HG02943 (cell line): ENCODE data around the gene CTU2.

Experiments
- ATAC-seq: cut with Tn5 transposase; IDR thresholded peaks from one replicate; pipeline ENCODE4 v1.9.1; 2021; ENCODE audit warnings: mild to moderate bottlenecking, low read depth, moderate library complexity; ENCODE audit not compliant: unreplicated experiment

The CTU2 gene

DNA sequence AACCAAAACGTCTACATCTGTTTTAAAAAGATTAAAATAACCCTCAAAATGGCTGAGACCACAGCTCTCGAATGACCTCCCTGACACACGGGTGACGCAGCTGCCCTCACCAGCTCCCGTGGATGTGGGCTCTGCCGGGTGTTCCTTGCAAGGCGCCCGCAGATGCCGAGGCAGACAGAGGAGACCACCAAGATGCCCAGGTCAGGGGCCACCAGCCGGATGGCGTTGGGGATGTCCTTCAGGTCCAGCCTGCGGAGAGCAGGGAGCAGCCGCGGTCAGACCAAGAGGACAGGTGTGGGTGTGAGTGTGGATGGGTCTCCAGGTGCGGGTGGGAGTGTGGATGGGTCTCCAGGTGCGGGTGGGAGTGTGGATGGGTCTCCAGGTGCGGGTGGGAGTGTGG, 35.1 kb downstream of the CTU2 start:
- no peak for ATAC-seq

DNA sequence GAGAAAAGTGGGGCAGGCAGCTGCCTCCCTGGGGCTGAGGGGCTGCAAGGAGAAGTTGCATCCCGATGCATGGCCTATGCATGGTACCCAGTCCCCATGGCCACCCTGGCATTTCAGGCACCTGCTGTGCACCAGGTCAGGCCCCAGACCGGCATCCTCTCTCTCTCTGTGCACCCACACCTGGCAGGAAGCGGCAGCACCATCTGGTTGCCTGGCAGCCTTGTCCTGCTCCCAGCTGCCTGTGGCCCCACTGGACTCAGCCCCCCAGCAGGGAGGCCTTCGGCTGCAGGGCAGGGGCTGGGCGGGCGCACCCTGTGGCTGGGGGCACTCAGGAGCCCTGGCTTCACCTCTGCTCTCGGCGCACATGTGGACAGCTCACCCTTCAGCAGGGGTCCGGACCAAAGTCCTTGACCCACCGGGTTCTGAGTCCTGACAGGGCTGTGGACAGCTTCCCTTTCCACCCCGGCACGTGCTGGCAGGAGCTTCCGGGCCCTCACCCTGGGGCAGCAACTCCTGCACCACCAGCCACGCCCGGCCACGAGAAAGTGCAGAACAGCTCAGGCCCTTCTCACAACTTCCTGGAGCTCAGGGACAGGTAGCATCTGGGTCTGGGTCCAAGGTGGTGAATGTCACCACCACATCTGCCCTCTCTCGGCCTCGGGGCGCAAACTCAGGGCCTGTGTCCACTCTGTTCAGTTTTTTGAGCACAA, 36.7 kb downstream of the CTU2 start:
- no peak for ATAC-seq

DNA sequence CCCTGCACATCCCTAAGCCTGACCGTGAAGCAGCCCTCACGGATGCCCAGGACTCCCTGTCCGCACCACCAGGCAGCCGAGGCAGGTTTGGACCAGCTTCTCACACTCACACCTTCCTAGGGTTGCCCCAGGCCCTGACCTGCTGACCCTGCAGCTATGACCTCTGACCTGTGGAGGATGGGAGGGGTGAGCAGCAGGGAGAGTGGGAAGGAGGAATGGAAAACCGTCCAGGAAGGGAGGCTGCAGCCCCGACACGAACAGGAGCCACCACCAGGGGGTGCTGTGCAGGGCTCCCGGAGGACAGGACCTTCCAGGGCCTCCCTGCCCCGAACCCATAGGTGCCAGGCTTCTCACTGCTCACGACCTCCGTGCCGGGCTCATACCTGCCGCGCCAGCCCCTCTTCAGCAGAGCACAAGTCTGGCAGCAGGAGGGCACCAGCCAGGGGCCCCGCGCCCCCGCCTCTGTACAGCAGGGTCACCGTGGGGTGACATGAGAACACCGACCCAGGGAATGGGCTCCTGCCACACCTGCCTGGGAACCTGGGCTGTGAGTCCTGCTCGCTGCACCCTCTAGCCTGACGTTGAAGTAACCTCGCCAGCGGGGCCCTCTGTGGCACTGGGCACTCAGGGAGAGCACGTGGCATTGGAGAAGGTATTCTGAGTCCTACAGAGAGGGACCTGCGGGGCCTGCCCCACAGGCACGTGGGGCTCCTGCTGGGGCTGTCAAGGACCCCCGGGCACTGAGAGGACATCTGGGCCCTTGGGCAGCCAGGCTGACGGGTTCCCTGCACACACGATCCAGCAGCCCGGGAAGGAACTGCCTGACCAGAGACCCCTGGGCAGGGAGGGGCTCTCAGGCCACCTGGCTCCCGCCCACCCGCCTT, 37.6 kb downstream of the CTU2 start:
- ATAC-seq: no peak

DNA sequence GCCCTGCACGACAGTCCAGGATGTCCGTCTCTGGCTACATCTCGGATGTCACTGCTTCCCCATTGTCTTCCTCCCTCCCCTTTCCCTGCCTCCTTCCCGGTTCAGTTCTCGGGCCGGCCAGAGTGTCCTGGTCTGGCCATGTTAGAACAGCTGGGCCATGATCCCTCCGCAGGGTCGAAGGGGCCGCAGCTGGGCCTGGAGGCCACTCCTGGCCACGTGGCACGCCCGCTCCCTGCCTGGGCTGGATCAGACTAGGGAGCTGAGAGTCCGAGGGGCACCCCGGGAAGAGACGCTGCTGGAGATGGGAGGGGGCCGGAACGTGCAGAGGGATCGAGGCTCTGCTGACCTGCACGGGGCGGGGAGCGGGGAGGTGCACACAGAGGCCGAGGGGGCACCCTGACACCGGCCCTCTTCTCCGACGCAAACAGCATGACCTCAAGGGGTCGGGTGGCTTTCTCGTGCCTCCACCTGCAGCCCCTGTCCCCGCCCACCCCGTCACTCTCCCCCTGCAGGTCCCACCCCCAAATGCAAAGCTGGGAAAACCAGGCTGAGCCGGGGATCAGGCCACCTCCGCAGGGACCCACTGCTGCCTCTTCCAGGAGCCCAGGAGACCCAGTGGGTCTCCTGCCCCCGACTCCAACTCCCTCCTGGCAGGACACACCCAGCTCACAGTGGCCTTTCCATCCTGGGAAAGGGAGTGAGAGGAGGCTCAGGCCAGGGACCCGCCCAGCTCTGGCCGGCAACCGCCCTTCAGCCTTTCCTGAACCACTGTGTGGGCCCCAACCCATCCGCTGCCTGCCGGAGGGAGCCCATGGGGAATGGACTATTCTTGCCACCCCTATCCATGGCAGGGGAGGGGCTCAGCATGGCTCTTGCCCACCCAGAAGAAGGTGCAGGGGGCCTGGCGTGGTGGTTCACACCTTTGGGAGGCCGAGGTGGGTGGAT, 38.5 kb downstream of the CTU2 start:
- no peak for ATAC-seq

DNA sequence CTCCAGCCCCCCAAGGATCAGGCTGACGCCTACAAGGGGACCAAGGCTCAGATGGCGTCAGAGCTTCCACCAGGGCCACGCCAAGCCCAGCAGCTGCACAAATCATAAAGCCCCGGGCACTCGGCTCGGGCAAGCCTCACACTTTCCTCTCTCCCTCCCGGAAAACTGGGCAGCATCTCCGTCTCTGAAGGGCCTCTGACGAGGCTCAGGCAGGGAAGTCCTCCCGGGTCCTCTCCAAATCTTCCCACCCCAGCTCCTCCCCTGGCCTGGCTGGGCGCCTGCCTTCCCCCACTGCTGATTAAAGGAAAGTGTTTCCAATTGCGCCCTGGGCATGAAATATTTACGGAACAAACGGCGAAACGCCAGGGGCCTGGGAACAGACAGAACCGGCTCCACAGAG, 40.2 kb downstream of the CTU2 start:
- ATAC-seq: no peak

DNA sequence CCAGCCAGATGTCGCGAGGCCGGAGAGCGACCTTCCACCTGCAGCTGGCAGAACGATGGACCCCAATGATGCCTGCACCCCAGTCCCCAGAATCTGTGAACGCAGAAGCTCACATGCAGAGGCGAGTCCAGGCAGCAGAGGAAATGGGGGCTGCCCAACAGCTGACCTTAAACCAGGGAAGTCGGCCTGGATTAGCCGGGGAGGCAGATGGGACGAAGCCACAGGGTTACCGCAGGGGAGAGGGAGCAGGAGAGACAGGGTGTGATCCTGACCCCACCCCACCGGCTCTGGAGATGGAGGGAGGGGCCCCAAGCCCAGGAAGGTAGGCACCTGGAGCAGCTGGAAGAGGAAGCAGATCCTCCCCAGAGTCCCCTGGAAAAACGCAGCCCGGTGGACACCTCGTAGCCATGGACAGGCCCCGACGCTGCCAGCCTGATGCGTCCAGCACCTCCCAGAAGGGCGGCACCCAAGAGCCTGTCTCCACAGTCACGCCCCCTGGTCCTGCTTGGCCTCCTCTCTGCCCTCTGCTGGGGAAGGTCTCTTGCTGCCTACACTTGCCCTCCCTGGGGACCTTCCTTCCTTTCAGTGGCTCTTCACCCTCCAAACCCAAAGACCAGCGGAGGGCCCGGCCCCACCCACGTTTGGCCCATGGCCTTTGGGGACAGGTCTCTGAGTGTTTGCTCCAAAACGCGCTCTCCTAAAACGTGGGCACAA, 41.4 kb downstream of the CTU2 start:
- no peak for ATAC-seq

DNA sequence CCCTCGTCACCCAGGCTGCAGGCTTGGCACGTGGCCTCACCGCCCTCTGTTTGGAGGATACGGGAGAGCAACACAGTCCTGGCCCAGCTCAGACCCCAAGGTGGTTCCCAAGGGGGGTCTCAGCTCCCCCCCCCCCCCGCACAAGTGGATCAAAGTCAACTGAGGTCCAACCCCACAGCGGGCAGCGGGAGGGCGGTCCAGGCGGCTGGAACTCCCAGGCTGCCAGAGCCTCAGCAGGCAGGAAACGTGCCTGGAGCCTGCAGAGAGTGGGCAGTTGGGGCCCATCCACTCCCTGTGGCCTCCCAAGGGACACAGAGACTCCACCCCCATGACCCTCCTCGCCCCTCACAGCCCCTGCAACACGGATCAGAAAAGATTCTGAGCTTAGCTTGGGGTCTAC, 42.1 kb downstream of the CTU2 start:
- ATAC-seq: no peak

DNA sequence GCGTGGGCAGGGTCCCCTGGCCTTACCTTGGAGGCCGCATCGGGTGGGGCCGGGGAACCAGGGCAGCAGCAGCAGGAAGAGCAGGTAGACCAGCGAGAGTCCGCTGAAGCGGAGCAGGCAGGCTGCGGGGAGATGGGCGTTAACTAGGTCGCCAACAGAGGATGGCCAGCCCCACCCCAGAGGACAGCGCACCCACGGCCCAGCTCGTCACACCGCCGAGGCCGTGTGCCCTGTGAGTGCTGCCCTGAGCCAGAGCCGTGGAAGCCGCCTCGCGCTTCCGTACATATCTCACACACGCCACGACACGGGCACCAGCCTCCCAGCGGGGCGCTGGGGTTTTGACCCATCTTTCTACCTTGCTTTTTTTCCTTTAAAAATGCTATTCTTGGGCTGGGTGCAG, 43.1 kb downstream of the CTU2 start:
- no peak for ATAC-seq

DNA sequence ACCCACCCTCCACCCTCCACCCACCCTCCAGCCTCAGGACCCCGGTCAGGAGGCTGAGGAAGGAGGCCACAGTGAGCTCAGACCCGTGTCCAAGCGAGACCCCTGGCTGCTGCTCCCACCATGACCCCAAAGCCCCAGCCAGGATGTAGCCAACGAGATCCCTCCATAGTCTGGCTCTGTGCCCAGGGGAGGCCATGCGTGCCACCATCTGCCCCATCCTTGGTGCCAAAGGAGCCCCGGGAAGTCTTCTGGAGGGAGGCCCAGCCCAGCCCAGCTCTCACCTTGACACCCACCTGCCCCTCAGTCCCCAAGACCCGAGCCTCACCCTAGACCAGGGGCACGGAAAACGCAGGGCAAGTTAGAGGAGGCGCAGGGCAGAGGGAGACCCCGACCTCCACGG, 44.6 kb downstream of the CTU2 start:
- no peak for ATAC-seq

DNA sequence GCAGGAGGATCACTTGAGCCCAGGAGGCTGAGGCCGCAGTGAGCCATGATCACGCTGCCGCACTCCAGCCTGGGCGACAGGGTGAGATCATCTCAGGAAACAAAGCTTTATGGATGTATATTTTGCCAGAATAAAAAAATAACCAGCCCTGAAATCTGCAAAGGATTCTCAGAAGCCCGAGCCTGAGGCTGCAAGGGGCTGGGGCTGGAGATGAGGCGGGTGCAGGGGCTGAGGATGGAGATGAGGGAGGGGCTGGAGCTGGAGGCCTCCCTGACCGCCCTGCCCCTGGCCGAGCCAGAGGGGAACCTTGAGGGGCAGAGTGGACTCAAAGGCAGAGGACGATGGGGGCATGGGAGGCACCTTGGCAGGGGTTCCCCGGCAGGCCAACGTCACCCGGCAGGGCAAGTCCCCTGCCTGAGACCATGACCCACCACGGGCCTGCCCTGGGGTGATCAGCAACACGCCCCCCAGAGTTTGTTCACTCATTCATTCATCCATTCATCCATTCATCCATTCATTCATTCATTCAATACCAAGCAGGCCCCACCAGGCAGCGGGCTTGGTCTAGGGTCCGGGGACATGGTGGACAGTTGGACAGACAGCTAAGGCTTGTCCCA, 46.2 kb downstream of the CTU2 start:
- no peak for ATAC-seq

DNA sequence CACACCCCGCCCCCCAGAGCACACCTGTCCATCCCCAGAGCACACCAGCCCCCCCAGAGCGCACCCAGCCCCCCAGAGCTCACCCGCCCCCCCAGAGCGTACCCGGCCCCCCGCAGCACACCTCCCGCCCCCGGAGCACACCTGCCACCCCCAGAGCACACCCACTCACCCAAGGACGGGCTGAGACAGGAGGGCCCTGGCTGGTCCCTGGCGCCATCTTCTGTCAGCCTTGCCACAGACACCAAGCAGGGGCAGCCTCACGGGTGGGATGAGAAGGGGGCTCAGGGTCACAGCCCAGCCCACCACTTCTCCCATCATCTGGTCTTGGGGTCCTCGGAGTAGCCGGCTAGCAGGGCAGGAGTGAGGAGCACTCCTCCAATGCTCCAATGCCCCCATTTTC, 46.9 kb downstream of the CTU2 start:
- ATAC-seq: no peak

DNA sequence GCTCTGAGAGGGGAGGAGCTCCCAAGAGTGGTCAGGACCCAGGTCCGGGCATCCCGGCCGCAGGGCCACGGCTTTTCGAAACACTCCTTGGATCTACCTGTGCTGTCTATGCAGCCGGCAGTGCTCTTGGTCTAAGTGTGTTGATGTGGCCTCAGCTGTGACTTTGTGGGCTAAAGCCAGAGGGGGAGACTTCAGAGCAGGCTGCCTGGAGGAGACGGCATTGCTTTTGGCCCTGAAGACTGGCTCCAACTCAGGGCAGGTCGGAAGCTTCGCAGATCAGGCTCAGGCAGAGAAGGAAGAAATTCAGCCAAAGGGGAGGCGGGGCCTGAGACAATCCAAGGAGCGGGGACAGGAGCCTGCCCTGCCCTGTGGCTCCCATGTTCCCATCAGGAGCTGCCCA, 47.3 kb downstream of the CTU2 start:
- ATAC-seq: no peak

DNA sequence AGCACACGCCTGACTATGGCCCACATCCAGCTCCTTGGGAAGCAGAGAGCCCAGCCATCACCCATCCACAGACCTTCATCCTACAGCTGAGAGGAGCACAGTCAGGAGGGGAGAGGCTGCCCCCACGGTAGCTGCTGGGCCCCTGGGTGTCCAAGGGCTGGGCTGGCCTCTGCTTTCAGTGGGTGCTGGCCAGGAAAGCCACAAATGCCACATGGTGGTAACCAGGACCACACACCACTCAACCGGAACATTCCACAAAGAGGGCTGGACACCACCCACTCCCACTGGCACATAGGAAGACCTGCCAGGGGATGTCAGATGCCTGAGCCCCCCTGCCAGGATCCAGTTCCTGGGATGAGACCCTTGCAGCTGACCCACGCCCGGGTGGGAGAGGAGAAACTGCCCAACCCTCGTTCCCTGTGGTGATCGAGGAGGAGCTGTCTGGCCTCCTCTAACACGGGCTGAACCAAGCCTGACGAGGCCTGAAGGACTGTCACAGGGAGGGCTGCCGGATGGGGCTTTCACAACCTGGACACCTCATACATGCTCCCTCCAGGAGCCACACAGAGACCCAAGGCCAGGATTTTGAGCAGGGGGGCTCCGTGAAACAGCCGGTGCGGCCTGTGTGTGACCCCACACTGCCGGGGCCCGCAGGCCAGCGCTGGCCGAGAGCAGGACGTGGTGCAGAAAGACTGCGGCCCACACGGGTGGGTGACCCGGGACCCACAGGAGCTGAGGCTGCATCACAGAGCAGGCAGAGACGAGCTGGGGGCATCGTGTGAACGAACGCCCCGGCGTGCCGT, 48.0 kb downstream of the CTU2 start:
- no peak for ATAC-seq

DNA sequence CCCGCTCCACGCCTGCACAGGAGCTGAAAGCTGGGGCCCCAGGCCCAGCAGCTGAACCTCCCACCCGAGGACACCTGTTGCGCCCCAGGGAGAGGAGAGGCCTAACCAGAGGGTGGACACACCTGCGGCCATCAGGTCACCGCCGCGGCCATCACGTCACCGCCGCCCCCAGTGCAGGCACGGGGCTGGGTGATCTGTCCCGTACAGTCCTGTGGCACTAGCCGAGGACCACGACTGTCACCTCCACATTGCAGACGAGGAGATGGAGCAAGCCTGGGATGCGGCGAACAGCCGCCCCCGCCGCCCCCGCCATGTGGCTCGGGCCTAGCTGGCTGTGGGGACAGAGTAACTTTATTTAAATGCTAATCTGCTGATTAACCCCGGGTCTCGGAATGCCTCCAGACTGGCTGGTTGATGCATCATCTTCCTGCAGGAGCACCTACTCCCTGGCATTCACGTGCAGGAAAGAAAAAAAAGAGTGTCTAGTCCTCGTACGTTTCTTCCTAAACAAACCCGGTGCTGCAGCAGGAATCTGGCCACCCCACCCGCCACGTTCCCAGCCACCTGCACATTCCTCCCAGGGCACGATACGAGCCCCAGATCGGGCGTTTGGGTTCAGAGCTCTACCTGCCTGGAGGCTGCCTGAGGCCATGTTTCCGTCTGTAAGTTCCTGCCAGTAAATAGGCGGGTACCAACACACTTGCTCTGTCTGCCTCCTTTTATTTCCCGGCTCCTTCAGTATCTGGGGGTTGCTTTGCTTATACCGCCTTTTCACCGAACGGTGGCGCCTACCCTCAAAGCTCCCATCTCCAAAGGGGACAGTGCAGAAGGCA, 48.8 kb downstream of the CTU2 start:
- no peak for ATAC-seq

DNA sequence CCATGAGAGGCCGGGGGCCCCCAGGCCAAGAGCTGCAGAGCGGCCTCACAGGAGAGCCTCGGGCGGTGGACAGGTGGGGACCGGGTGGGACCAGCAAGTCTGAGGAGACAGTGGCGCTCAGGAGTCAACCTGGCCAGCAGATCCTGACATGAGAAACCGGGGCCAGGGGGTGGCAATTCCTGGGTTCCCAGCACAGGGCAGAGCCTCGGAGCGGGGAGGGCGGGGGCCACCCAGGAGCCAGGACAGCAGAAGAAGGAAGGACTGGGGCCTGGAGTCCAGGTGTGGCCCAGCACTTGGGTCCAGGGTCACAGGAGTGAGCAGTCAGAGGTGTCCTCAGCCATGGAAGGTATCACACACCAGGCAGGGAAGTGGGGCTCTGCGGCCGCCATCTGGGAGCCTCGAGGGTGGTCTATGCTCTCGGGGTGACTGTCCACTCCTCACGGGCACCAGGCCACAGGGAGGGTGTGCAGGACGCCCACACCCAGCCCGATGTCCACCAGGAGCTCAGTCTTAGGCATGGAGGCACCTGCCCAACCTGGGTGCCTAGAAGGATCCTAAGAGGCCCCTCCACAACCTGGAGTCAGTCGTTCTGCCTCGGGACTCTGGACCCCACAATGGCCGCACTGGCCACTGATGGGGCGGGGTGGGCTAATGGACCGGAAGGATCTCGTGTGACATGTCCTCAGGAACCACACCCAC, 49.6 kb downstream of the CTU2 start:
- ATAC-seq: no peak

DNA sequence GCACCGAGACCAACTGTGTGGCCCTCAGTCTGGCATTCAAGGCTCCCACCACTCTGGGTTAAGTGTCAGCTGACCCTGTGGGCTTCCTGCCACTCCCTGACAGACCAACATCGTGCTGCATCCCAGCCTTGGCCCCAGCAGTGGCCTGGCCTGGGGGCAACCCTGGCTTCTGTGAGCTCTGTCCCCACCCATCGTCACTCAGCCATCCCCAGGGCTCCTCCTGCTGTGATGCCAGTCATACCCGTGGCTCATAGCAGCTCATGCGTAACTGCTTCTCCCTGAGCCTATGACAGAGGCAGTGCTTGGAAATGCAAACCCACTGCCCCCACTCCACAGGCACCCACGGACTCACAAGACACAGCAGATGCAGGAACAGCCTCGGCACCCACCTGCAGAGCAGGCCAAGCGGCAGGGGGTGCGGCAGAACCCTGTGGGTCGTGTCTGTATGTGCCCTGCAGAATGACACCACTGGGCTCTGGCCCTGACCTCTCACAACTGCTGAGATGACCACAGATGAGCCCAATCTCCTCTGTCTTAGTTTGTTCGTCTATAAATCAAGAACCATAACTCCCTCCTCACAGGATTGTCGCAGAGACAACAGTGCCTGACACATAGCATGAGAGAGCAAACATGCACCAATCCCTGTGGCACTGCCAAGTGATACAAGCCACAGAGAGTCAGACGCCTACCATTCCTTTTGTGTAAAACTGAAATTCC, 52.1 kb downstream of the CTU2 start:
- ATAC-seq: no peak

DNA sequence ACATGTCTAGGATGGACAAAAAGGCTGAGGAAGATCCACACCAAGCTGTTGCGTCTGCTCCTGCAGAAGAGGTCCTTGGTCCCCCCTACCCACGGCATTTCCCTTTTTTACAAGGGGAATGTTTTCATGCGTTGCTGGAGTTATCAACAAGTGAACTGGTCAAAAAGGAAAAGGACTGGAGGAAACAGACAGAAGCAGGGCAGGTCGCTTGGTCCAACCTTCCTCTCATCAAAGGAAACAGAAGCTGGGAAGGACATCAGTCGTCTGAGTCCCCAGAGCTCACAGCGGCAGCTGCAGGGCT, 52.6 kb downstream of the CTU2 start:
- ATAC-seq: no peak
